ENCODE data around the gene METTL25. TPM values are rescaled to one million over a fixed set of nuclear protein-coding genes. Genes with fewer than 3 reads are reported as not detected.
A peak's percentile ranks its signal among the peaks of the same experiment; 100 is the strongest.

Gene METTL25
- polyA plus RNA-seq, 4 donors, result 14.3 to 19.6 (median 15.9) TPM

GRCh38 chr12:82461393-82461792 is 103.1 kb downstream of the METTL25 start:
- no peak for DNase-seq (ENCODE audit: low read depth in 4 of 4, low spot score in 3 of 4)

- DNase-seq (ENCODE audit: low read depth in 4 of 4, low spot score in 3 of 4), result no peak
Measured at GRCh38 chr12:82461836-82462235, 103.5 kb downstream of the METTL25 start.

GRCh38 chr12:82468563-82468962 is 110.2 kb downstream of the METTL25 start:
- no peak for DNase-seq (ENCODE audit: low read depth in 4 of 4, low spot score in 3 of 4)

GRCh38 chr12:82470906-82471512 is 112.7 kb downstream of the METTL25 start:
- DNase-seq (ENCODE audit: low read depth in 4 of 4, low spot score in 3 of 4), result no peak

- no peak for DNase-seq (ENCODE audit: low read depth in 4 of 4, low spot score in 3 of 4)
Measured at GRCh38 chr12:82473111-82473754, 114.9 kb downstream of the METTL25 start.

GRCh38 chr12:82474181-82474797 is 116.0 kb downstream of the METTL25 start:
- no peak for DNase-seq (ENCODE audit: low read depth in 4 of 4, low spot score in 3 of 4)

- no peak for DNase-seq (ENCODE audit: low read depth in 4 of 4, low spot score in 3 of 4)
Measured at GRCh38 chr12:82474798-82475184, 116.5 kb downstream of the METTL25 start.

- DNase-seq (ENCODE audit: low read depth in 4 of 4, low spot score in 3 of 4), result no peak
Measured at GRCh38 chr12:82475211-82475610, 116.9 kb downstream of the METTL25 start.

- DNase-seq (ENCODE audit: low read depth in 4 of 4, low spot score in 3 of 4), result no peak
Measured at GRCh38 chr12:82476511-82476910, 118.2 kb downstream of the METTL25 start.

- DNase-seq (ENCODE audit: low read depth in 4 of 4, low spot score in 3 of 4), result no peak
Measured at GRCh38 chr12:82479511-82479910, 121.2 kb downstream of the METTL25 start.

GRCh38 chr12:82480606-82481005 is 122.3 kb downstream of the METTL25 start:
- no peak for DNase-seq (ENCODE audit: low read depth in 4 of 4, low spot score in 3 of 4)

- no peak for DNase-seq (ENCODE audit: low read depth in 4 of 4, low spot score in 3 of 4)
Measured at GRCh38 chr12:82481954-82482353, 123.6 kb downstream of the METTL25 start.

- DNase-seq (ENCODE audit: low read depth in 4 of 4, low spot score in 3 of 4), result no peak
Measured at GRCh38 chr12:82486524-82487235, 128.4 kb downstream of the METTL25 start.

GRCh38 chr12:82504409-82504808 is 146.1 kb downstream of the METTL25 start:
- peak in 1 of 4 donors; percentile 4 for DNase-seq (ENCODE audit: low read depth in 4 of 4, low spot score in 3 of 4)

GRCh38 chr12:82505150-82505549 is 146.8 kb downstream of the METTL25 start:
- DNase-seq (ENCODE audit: low read depth in 4 of 4, low spot score in 3 of 4), result no peak

- no peak for DNase-seq (ENCODE audit: low read depth in 4 of 4, low spot score in 3 of 4)
Measured at GRCh38 chr12:82507686-82508085, 149.4 kb downstream of the METTL25 start.

GRCh38 chr12:82510386-82510785 is 152.1 kb downstream of the METTL25 start:
- no peak for DNase-seq (ENCODE audit: low read depth in 4 of 4, low spot score in 3 of 4)

- DNase-seq (ENCODE audit: low read depth in 4 of 4, low spot score in 3 of 4), result no peak
Measured at GRCh38 chr12:82514880-82515279, 156.6 kb downstream of the METTL25 start.

- no peak for DNase-seq (ENCODE audit: low read depth in 4 of 4, low spot score in 3 of 4)
Measured at GRCh38 chr12:82515652-82516051, 157.3 kb downstream of the METTL25 start.

- DNase-seq (ENCODE audit: low read depth in 4 of 4, low spot score in 3 of 4), result no peak
Measured at GRCh38 chr12:82517027-82517426, 158.7 kb downstream of the METTL25 start.

GRCh38 chr12:82517808-82518207 is 159.5 kb downstream of the METTL25 start:
- no peak for DNase-seq (ENCODE audit: low read depth in 4 of 4, low spot score in 3 of 4)
